ENCODE data around the gene GCN1. TPM values are rescaled to one million over a fixed set of nuclear protein-coding genes. Genes with fewer than 3 reads are reported as not detected.

Gene GCN1
- total and polyA plus RNA-seq, 2 of the 8 experiments (the other 6 are each of a cell fraction or from before 2014, with no cell fraction given), result 61.4 to 133 TPM

DNA sequence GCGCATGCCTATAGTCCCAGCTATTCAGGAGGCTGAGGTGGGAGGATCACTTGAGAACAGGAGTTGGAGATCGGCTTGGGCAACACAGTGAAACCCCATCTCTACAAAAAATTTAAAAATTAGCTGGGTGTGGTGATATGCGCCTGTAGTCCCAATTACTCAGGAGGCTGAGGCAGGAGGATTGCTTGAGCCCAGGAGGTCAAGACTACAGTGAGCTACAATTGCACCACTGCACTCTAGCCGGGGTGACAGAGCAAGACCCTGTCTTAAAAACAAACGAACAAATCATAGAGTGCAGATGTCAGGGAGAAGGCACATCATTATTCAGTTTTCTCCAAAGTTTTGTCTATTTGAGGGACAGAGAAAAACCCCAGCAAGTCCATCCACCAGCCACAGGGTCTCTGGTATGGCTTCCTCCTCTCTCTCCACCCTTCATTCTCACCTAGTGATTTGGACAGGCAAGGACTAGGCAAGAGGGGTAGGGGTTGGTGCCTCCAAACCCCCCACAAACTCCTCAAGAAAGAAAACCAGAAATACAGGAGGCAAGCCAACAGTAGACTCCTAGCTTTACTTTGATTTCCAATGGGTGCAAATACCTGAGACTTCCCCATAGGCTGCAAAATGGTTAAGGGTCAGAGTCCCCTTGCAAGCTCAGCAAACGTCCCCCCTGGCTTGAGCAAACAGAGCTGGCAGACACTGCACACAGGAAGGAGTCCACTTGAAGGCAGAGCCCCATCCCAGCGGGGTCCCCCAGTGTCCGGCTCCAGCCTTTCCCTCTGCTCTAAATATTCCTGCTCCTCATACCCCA is 32.9 kb upstream of the GCN1 start (continued):
- TF ChIP-seq BCL11A (IDR thresholded peaks at IDR 0.05; ENCODE audit: low read depth in 2 of 2, low read length in 2 of 2), result no peak
- no peak for TF ChIP-seq JUND (IDR thresholded peaks at IDR 0.05; ENCODE audit: low read length)

All from H1 (cell line).